ENCODE measurements around the gene BAIAP3. TPM values are rescaled to one million over a fixed set of nuclear protein-coding genes. Genes with fewer than 3 reads are reported as not detected.

The BAIAP3 gene
- total RNA-seq, 6 donors from 2014 or later, result 3.2 to 57.6 (median 11.5) TPM

- Histone ChIP-seq H3K9me3 (peaks cover 0 to under 1% (median under 1%) of the 10 kb centered on the region in 4 donors), H3K4me3 (no peak overlapping the region), H3K27me3 (no peaks in the 10 kb centered on the region), H3K36me3 (peaks cover 12 to 63% (median 51%) of the 10 kb centered on the region in 4 donors), H3K27ac (no peak overlapping the region), H3K4me1 (peaks cover 0 to 6% (median 0%) of the 10 kb centered on the region in 4 donors)
- ATAC-seq (ENCODE audit: low FRiP score in 2 of 2) (no peak), DNase-seq (no peak)
- TF ChIP-seq EP300 (IDR thresholded peaks at IDR 0.05) (no peak), CTCF (IDR thresholded peaks at IDR 0.05) (no peak), POLR2AphosphoS5 (IDR thresholded peaks at IDR 0.05) (no peak), POLR2A (IDR thresholded peaks at IDR 0.05) (no peak)
- 92 to 93% methylated on average over 9 to 14 of the region's 15 CpGs for WGBS, 2 donors
These were observed 8.2 kb upstream of the BAIAP3 start for GRCh38 chr16:1325261-1325660.

- Histone ChIP-seq H3K4me3 (no peak overlapping the region), H3K36me3 (peaks cover 9 to 58% (median 46%) of the 10 kb centered on the region in 4 donors), H3K27ac (no peak overlapping the region), H3K27me3 (no peaks in the 10 kb centered on the region), H3K4me1 (peaks cover 0 to 6% (median under 1%) of the 10 kb centered on the region in 4 donors), H3K9me3 (peaks cover 0 to 6% (median 4%) of the 10 kb centered on the region in 4 donors)
- ATAC-seq (ENCODE audit: low FRiP score in 2 of 2) (peak in 1 of 2 donors; percentile 14), DNase-seq (peak in 1 of 2 donors; percentile 65)
- WGBS, 2 donors, result 73 to 80% methylated on average over 3 to 15 of the region's 20 CpGs
- TF ChIP-seq CTCF (IDR thresholded peaks at IDR 0.05) (no peak), POLR2A (IDR thresholded peaks at IDR 0.05) (no peak), POLR2AphosphoS5 (IDR thresholded peaks at IDR 0.05) (no peak), EP300 (IDR thresholded peaks at IDR 0.05) (no peak)
These were observed 7.6 kb upstream of the BAIAP3 start for GRCh38 chr16:1325673-1326371.

- WGBS, 2 donors, result 79 to 83% methylated on average over 9 to 16 of the region's 17 CpGs
- Histone ChIP-seq H3K9me3 (peaks cover 0 to 6% (median 4%) of the 10 kb centered on the region in 4 donors), H3K36me3 (peaks cover 7 to 52% (median 41%) of the 10 kb centered on the region in 4 donors), H3K27me3 (no peaks in the 10 kb centered on the region), H3K27ac (no peak overlapping the region), H3K4me1 (peaks cover 2 to 12% (median 6%) of the 10 kb centered on the region in 4 donors), H3K4me3 (no peak overlapping the region)
- ATAC-seq (ENCODE audit: low FRiP score in 2 of 2) (no peak), DNase-seq (no peak)
- TF ChIP-seq POLR2A (IDR thresholded peaks at IDR 0.05) (no peak), EP300 (IDR thresholded peaks at IDR 0.05) (no peak), POLR2AphosphoS5 (IDR thresholded peaks at IDR 0.05) (no peak), CTCF (IDR thresholded peaks at IDR 0.05) (no peak)
These were observed 7.1 kb upstream of the BAIAP3 start for GRCh38 chr16:1326391-1326790.

GRCh38 chr16:1326946-1327618 lies 6.4 kb upstream of the BAIAP3 start:
- ATAC-seq (ENCODE audit: low FRiP score in 2 of 2) (no peak), DNase-seq (peak in 1 of 2 donors; percentile 58)
- H3K36me3 ChIP-seq, result peaks cover 3 to 46% (median 39%) of the 10 kb centered on the region in 4 donors
- H3K27ac ChIP-seq, result no peak overlapping the region
- peaks cover 0 to 6% (median 3%) of the 10 kb centered on the region in 4 donors for H3K27me3 ChIP-seq
- H3K4me3 ChIP-seq, result no peak overlapping the region
- peaks cover 0 to 6% (median 4%) of the 10 kb centered on the region in 4 donors for H3K9me3 ChIP-seq
- no peak for TF ChIP-seq POLR2A (IDR thresholded peaks at IDR 0.05)
- TF ChIP-seq POLR2AphosphoS5 (IDR thresholded peaks at IDR 0.05), result no peak
- TF ChIP-seq CTCF (IDR thresholded peaks at IDR 0.05), result no peak
- TF ChIP-seq EP300 (IDR thresholded peaks at IDR 0.05), result no peak
- 79 to 80% methylated on average over 8 to 11 of the region's 17 CpGs for WGBS, 2 donors
- H3K4me1 ChIP-seq, result peaks cover 9 to 19% (median 13%) of the 10 kb centered on the region in 4 donors
